IMR-90 (cell line): ENCODE measurements around the gene RASGRP4.

Experiments used
- POLR2A ChIP-seq: IDR thresholded peaks from 2 replicates; pipeline ENCODE4 v1.6.1; 2012; ENCODE audit warnings: mild to moderate bottlenecking, low read depth, low read length
- RAD21 ChIP-seq: IDR thresholded peaks from 2 replicates; pipeline ENCODE4 v1.6.1; 2012; ENCODE audit warnings: low read length, improper control_type of control experiment
- TF ChIP-seq, protein P1 (sequence below): conservative IDR thresholded peaks from 2 replicates; pipeline ENCODE4 v1.5.1; 2012; ENCODE audit warnings: mild to moderate bottlenecking, low read depth, low read length, improper control_type of control experiment

DNA sequence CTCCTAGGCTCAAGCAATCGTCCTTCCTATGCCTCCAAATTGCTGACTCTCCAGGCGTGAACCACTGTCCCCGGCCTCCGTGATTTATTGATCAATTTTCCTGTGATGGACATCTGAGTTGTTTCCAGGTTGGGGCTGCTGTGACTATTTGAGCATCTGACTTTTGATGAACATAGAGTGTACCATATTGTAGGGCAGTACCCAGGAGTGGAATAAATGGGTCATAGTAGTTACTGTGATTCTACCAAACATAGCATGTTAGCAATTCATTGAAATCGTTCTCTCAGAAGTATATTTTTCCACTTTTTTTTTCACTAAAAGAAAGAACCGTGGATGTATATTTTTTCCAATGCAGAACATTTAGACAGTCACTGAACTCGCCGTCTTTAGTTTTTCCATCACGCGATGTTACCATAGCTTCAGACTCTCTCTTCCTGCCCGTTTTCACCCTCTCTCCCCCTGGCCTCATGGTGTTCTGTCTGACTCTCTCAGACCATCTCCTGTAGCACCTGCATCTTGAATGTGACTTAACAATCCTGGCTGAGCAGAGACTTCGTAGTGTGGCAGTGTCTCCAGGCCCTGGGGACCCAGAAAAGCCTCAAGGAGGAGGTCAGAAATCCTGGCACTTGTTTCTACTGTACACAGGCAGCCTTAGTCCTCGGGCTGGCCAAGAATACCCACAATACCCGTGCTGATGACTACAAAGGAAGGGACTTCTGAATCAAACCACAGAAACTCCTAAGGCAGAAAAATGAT is 3.2 kb upstream of the RASGRP4 start:
- no peak for TF ChIP-seq RAD21
- TF ChIP-seq POLR2A = no peak
- TF ChIP-seq, protein P1, sequence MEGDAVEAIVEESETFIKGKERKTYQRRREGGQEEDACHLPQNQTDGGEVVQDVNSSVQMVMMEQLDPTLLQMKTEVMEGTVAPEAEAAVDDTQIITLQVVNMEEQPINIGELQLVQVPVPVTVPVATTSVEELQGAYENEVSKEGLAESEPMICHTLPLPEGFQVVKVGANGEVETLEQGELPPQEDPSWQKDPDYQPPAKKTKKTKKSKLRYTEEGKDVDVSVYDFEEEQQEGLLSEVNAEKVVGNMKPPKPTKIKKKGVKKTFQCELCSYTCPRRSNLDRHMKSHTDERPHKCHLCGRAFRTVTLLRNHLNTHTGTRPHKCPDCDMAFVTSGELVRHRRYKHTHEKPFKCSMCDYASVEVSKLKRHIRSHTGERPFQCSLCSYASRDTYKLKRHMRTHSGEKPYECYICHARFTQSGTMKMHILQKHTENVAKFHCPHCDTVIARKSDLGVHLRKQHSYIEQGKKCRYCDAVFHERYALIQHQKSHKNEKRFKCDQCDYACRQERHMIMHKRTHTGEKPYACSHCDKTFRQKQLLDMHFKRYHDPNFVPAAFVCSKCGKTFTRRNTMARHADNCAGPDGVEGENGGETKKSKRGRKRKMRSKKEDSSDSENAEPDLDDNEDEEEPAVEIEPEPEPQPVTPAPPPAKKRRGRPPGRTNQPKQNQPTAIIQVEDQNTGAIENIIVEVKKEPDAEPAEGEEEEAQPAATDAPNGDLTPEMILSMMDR = no peak
